HUDEP-2 (cell line): ENCODE measurements around the gene PTRH1.

Experiments
- DNase-seq, 76 experiments: peaks; one replicate each; lab custom pipeline; 2025; ENCODE audit not compliant: unreplicated experiment in 76 of 76; lab: John Stamatoyannopoulos, UW

PTRH1 gene

GRCh38 chr9:127667127-127667844 lies 48.2 kb downstream of the PTRH1 start:
- DNase-seq = no peak

DNA sequence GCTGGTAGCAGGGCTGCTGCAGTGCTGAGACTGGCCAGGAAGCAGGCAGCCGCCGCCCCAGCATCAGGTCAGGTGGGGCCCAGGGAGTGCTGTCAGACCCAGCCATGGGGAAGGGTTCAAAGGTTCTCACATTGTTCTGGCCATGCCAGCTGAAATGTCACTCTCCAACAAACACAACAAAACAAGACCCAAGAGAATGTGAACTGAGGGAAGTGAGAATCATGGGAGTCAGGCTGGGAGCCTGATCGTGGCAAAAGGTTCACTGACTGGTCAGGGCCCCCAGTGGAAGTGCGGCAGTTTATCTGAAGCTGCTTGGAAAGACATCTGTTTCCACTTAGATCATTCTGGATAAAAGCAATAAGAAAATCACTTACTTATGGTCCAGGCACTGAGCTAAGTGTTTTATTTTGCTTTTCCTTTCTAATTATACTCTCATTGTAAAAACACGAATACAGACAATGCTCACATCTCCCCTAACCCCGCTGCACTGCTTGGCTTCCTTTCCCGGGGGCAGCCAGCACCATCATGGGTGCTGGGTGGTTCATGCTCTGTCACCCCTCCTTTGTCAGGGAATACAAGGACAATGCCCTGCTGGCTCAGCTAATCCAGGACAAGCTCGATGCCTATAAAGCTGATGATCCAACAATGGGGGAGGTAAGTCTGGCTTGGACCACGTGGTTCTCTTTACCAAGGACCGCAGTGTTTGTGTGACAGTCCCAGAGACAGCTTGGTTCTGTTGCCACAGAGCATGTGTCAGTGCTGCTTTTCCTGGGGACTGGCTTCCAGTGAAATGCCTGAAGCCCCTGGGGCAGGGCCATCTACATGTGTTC lies 50.6 kb downstream of the PTRH1 start:
- no peak for DNase-seq

- DNase-seq = no peak
Observed at GRCh38 chr9:127664324-127664677, 51.2 kb downstream of the PTRH1 start.
